HEK293 (cell line): ENCODE measurements around the gene MAN1B1.

Experiments used
- HOXA7 ChIP-seq: sonication (generic); formaldehyde crosslinking; IDR thresholded peaks from 2 replicates; pipeline ENCODE4 v1.8.1; 2022; ENCODE audit warnings: missing genetic modification reagents, borderline replicate concordance
- HOXD13 ChIP-seq: sonication (generic); formaldehyde crosslinking; IDR thresholded peaks from 2 replicates; pipeline ENCODE4 v1.8.0; 2022; ENCODE audit warnings: missing genetic modification reagents, borderline replicate concordance
- IKZF3 ChIP-seq: fragments of 450-650 bp; IDR thresholded peaks from 2 replicates; pipeline ENCODE4 v1.5.0; 2018; ENCODE audit warnings: missing biosample characterization, mild to moderate bottlenecking, missing genetic modification characterization, moderate library complexity
- SP7 ChIP-seq: fragments of 450-650 bp; formaldehyde crosslinking; IDR thresholded peaks from 2 replicates; pipeline ENCODE4 v1.5.1; 2016; ENCODE audit warnings: missing biosample characterization, missing genetic modification characterization
- WT1 ChIP-seq: fragments of 450-650 bp; formaldehyde crosslinking; IDR thresholded peaks from 2 replicates; pipeline ENCODE4 v1.5.1; 2016; ENCODE audit warnings: missing biosample characterization, missing genetic modification characterization
- ZNF2 ChIP-seq: fragments of 450-650 bp; formaldehyde crosslinking; IDR thresholded peaks from 2 replicates; pipeline ENCODE4 v1.5.1; 2016; ENCODE audit warnings: missing biosample characterization, missing genetic modification characterization
- ZNF311 ChIP-seq: fragments of 450-650 bp; formaldehyde crosslinking; IDR thresholded peaks from 2 replicates; pipeline ENCODE4 v1.5.1; 2017; ENCODE audit warnings: missing biosample characterization, missing genetic modification characterization, borderline replicate concordance
- ZNF391 ChIP-seq: fragments of 450-650 bp; formaldehyde crosslinking; IDR thresholded peaks from 2 replicates; pipeline ENCODE4 v1.5.1; 2016; ENCODE audit warnings: low read depth, missing biosample characterization, missing genetic modification characterization, borderline replicate concordance
- ZNF521 ChIP-seq: fragments of 450-650 bp; formaldehyde crosslinking; IDR thresholded peaks from 2 replicates; pipeline ENCODE4 v1.5.1; 2017; ENCODE audit warnings: missing biosample characterization, mild to moderate bottlenecking, missing genetic modification characterization
- ZNF549 ChIP-seq: fragments of 450-650 bp; IDR thresholded peaks from 2 replicates; pipeline ENCODE4 v1.5.1; 2018; ENCODE audit warnings: missing biosample characterization, missing genetic modification characterization, mild to moderate bottlenecking, inconsistent platforms, moderate library complexity
- ZNF555 ChIP-seq: fragments of 450-650 bp; formaldehyde crosslinking; conservative IDR thresholded peaks from 2 replicates; pipeline ENCODE4 v1.5.1; 2017; ENCODE audit warnings: missing biosample characterization, mild to moderate bottlenecking, missing genetic modification characterization, inconsistent platforms
- ZNF596 ChIP-seq: fragments of 450-650 bp; IDR thresholded peaks from 2 replicates; pipeline ENCODE4 v1.5.0; 2018; ENCODE audit warnings: missing biosample characterization, mild to moderate bottlenecking, missing genetic modification characterization, moderate library complexity
- ZNF610 ChIP-seq: fragments of 450-650 bp; formaldehyde crosslinking; IDR thresholded peaks from 2 replicates; pipeline ENCODE4 v1.5.1; 2016; ENCODE audit warnings: missing biosample characterization, missing genetic modification characterization, borderline replicate concordance
- ZNF654 ChIP-seq: fragments of 450-650 bp; formaldehyde crosslinking; IDR thresholded peaks from 2 replicates; pipeline ENCODE4 v1.5.1; 2016; ENCODE audit warnings: low read depth, missing biosample characterization, missing genetic modification characterization
- ZNF677 ChIP-seq: fragments of 450-650 bp; IDR thresholded peaks from 2 replicates; pipeline ENCODE4 v1.5.0; 2018; ENCODE audit warnings: missing biosample characterization, mild to moderate bottlenecking, missing genetic modification characterization, moderate library complexity
- ZNF701 ChIP-seq: fragments of 450-650 bp; formaldehyde crosslinking; IDR thresholded peaks from 2 replicates; pipeline ENCODE4 v1.5.1; 2016; ENCODE audit warnings: missing biosample characterization, missing genetic modification characterization
- TF ChIP-seq, protein P1 (sequence below): fragments of 450-650 bp; formaldehyde crosslinking; IDR thresholded peaks from 2 replicates; pipeline ENCODE4 v1.5.1; 2016; ENCODE audit warnings: missing biosample characterization, missing genetic modification characterization
- TF ChIP-seq, protein P2 (sequence below): fragments of 450-650 bp; formaldehyde crosslinking; IDR thresholded peaks from 2 replicates; pipeline ENCODE4 v1.5.1; 2016; ENCODE audit warnings: missing biosample characterization, missing genetic modification characterization
- TF ChIP-seq, protein P3 (sequence below): fragments of 450-650 bp; formaldehyde crosslinking; IDR thresholded peaks from 2 replicates; pipeline ENCODE4 v1.5.1; 2016; ENCODE audit warnings: missing biosample characterization, missing genetic modification characterization
- TF ChIP-seq, protein P4 (sequence below): fragments of 450-650 bp; formaldehyde crosslinking; IDR thresholded peaks from 2 replicates; pipeline ENCODE4 v1.5.1; 2016; ENCODE audit warnings: missing biosample characterization, missing genetic modification characterization
- TF ChIP-seq, protein P5 (sequence below): fragments of 450-650 bp; formaldehyde crosslinking; IDR thresholded peaks from 2 replicates; pipeline ENCODE4 v1.5.1; 2016; ENCODE audit warnings: missing biosample characterization, missing genetic modification characterization, low read depth
- TF ChIP-seq, protein P6 (sequence below): fragments of 450-650 bp; formaldehyde crosslinking; IDR thresholded peaks from 2 replicates; pipeline ENCODE4 v1.5.1; 2017; ENCODE audit warnings: missing biosample characterization, missing genetic modification characterization

MAN1B1 gene

DNA sequence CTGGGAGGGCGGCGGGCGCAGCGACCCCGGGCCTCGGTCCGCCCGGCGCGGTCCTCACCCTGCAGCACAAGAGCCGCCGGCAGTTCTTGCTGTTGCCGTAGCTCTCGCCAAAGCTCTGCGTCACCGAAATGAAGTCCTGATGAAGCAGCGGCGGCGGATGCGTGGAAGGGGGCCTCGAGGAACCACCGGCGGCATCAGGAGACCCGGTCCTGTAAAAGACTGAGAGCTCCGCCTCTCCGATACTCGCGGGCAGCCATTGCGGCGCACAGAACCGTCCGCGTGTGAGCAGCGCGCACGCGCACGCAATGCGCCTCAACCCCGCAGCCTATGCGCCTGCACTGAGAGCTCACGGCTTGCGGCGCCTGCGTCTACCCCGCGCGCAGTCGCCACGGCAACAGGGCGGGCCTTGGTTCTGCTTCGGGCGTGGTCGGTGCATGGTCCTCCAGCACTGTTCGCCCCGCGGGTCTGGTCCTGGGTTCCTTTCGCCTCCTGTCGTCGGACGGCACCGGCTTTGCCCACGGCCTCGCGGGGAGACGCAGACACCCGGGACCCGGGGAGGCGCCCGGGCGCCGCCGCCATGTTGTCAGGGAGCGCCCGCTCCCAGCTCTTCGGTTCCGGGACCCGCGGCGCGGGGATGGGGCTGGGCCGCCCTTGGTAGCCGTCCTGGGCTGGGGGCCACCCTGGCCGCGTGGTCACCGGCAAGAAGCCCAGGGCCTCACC is 42.8 kb downstream of the MAN1B1 start (continued):
- TF ChIP-seq, protein P1, sequence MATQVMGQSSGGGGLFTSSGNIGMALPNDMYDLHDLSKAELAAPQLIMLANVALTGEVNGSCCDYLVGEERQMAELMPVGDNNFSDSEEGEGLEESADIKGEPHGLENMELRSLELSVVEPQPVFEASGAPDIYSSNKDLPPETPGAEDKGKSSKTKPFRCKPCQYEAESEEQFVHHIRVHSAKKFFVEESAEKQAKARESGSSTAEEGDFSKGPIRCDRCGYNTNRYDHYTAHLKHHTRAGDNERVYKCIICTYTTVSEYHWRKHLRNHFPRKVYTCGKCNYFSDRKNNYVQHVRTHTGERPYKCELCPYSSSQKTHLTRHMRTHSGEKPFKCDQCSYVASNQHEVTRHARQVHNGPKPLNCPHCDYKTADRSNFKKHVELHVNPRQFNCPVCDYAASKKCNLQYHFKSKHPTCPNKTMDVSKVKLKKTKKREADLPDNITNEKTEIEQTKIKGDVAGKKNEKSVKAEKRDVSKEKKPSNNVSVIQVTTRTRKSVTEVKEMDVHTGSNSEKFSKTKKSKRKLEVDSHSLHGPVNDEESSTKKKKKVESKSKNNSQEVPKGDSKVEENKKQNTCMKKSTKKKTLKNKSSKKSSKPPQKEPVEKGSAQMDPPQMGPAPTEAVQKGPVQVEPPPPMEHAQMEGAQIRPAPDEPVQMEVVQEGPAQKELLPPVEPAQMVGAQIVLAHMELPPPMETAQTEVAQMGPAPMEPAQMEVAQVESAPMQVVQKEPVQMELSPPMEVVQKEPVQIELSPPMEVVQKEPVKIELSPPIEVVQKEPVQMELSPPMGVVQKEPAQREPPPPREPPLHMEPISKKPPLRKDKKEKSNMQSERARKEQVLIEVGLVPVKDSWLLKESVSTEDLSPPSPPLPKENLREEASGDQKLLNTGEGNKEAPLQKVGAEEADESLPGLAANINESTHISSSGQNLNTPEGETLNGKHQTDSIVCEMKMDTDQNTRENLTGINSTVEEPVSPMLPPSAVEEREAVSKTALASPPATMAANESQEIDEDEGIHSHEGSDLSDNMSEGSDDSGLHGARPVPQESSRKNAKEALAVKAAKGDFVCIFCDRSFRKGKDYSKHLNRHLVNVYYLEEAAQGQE (tag by site-specific recombination): no peak
- TF ChIP-seq HOXD13 (CRISPR knock-in tag) (no peak), IKZF3 (tag by site-specific recombination) (0 out of 2 replicates have a peak, but pooled peaks have one; percentile 41), ZNF596 (0 out of 2 replicates have a peak, but pooled peaks have one; percentile 8), ZNF521 (no peak), ZNF311 (tag by site-specific recombination) (no peak), ZNF677 (tag by site-specific recombination) (no peak), ZNF549 (tag by site-specific recombination) (no peak), ZNF654 (tag by site-specific recombination) (no peak), ZNF2 (tag by site-specific recombination) (peak; percentile 58; the same call in 1 of the 2 replicates), ZNF391 (tag by site-specific recombination) (no peak; the same call in 1 of the 2 replicates), WT1 (no peak), ZNF610 (tag by site-specific recombination) (no peak), ZNF555 (tag by site-specific recombination) (no peak), HOXA7 (no peak), SP7 (tag by site-specific recombination) (peak; percentile 61), ZNF701 (tag by site-specific recombination) (no peak)
- TF ChIP-seq, protein P2, sequence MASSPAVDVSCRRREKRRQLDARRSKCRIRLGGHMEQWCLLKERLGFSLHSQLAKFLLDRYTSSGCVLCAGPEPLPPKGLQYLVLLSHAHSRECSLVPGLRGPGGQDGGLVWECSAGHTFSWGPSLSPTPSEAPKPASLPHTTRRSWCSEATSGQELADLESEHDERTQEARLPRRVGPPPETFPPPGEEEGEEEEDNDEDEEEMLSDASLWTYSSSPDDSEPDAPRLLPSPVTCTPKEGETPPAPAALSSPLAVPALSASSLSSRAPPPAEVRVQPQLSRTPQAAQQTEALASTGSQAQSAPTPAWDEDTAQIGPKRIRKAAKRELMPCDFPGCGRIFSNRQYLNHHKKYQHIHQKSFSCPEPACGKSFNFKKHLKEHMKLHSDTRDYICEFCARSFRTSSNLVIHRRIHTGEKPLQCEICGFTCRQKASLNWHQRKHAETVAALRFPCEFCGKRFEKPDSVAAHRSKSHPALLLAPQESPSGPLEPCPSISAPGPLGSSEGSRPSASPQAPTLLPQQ (tag by site-specific recombination): no peak; the same call in none of the 2 replicates
- TF ChIP-seq, protein P3, sequence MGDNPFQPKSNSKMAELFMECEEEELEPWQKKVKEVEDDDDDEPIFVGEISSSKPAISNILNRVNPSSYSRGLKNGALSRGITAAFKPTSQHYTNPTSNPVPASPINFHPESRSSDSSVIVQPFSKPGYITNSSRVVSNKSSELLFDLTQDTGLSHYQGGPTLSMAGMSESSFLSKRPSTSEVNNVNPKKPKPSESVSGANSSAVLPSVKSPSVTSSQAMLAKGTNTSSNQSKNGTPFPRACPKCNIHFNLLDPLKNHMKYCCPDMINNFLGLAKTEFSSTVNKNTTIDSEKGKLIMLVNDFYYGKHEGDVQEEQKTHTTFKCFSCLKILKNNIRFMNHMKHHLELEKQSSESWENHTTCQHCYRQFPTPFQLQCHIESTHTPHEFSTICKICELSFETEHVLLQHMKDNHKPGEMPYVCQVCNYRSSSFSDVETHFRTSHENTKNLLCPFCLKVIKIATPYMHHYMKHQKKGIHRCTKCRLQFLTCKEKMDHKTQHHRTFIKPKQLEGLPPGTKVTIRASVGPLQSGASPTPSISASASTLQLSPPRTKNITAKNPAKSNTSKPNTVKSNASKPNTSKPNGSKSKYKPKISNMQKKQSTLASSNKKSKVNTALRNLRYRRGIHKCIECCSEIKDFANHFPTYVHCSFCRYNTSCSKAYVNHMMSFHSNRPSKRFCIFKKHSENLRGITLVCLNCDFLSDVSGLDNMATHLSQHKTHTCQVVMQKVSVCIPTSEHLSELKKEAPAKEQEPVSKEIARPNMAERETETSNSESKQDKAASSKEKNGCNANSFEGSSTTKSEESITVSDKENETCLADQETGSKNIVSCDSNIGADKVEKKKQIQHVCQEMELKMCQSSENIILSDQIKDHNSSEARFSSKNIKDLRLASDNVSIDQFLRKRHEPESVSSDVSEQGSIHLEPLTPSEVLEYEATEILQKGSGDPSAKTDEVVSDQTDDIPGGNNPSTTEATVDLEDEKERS: peak; percentile 76; the same call in 1 of the 2 replicates
- TF ChIP-seq, protein P4, sequence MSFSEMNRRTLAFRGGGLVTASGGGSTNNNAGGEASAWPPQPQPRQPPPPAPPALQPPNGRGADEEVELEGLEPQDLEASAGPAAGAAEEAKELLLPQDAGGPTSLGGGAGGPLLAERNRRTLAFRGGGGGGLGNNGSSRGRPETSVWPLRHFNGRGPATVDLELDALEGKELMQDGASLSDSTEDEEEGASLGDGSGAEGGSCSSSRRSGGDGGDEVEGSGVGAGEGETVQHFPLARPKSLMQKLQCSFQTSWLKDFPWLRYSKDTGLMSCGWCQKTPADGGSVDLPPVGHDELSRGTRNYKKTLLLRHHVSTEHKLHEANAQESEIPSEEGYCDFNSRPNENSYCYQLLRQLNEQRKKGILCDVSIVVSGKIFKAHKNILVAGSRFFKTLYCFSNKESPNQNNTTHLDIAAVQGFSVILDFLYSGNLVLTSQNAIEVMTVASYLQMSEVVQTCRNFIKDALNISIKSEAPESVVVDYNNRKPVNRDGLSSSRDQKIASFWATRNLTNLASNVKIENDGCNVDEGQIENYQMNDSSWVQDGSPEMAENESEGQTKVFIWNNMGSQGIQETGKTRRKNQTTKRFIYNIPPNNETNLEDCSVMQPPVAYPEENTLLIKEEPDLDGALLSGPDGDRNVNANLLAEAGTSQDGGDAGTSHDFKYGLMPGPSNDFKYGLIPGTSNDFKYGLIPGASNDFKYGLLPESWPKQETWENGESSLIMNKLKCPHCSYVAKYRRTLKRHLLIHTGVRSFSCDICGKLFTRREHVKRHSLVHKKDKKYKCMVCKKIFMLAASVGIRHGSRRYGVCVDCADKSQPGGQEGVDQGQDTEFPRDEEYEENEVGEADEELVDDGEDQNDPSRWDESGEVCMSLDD (tag by site-specific recombination): no peak
- TF ChIP-seq, protein P5, sequence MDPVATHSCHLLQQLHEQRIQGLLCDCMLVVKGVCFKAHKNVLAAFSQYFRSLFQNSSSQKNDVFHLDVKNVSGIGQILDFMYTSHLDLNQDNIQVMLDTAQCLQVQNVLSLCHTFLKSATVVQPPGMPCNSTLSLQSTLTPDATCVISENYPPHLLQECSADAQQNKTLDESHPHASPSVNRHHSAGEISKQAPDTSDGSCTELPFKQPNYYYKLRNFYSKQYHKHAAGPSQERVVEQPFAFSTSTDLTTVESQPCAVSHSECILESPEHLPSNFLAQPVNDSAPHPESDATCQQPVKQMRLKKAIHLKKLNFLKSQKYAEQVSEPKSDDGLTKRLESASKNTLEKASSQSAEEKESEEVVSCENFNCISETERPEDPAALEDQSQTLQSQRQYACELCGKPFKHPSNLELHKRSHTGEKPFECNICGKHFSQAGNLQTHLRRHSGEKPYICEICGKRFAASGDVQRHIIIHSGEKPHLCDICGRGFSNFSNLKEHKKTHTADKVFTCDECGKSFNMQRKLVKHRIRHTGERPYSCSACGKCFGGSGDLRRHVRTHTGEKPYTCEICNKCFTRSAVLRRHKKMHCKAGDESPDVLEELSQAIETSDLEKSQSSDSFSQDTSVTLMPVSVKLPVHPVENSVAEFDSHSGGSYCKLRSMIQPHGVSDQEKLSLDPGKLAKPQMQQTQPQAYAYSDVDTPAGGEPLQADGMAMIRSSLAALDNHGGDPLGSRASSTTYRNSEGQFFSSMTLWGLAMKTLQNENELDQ (tag by site-specific recombination): no peak
- TF ChIP-seq, protein P6, sequence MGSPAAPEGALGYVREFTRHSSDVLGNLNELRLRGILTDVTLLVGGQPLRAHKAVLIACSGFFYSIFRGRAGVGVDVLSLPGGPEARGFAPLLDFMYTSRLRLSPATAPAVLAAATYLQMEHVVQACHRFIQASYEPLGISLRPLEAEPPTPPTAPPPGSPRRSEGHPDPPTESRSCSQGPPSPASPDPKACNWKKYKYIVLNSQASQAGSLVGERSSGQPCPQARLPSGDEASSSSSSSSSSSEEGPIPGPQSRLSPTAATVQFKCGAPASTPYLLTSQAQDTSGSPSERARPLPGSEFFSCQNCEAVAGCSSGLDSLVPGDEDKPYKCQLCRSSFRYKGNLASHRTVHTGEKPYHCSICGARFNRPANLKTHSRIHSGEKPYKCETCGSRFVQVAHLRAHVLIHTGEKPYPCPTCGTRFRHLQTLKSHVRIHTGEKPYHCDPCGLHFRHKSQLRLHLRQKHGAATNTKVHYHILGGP (tag by site-specific recombination): no peak
